Stimulated activated CD4-positive, alpha-beta T cell treated with anti-CD3 and anti-CD28 coated beads, Interleukin-4, amount 100 ng/mL, for 1 hour (primary cell): ENCODE results near the gene KIAA1755.

Experiments
- DNase-seq: peaks from one replicate; pipeline ENCODE4 v3.0.0-alpha.2; 2020

KIAA1755 gene

GRCh38 chr20:38238829-38239228 lies 21.7 kb downstream of the KIAA1755 start:
- DNase-seq: no peak

GRCh38 chr20:38237381-38237780 lies 23.2 kb downstream of the KIAA1755 start:
- DNase-seq: no peak

- no peak for DNase-seq
These were observed 28.9 kb downstream of the KIAA1755 start for GRCh38 chr20:38231531-38232121.

- no peak for DNase-seq
These were observed 29.5 kb downstream of the KIAA1755 start for GRCh38 chr20:38230957-38231526.

- DNase-seq: no peak
These were observed 30.3 kb downstream of the KIAA1755 start for GRCh38 chr20:38230253-38230551.

GRCh38 chr20:38229376-38230252 lies 30.9 kb downstream of the KIAA1755 start:
- DNase-seq: no peak

- no peak for DNase-seq
These were observed 32.1 kb downstream of the KIAA1755 start for GRCh38 chr20:38228436-38228835.

- DNase-seq: no peak
These were observed 32.8 kb downstream of the KIAA1755 start for GRCh38 chr20:38227420-38228360.

GRCh38 chr20:38226553-38226952 lies 34.0 kb downstream of the KIAA1755 start:
- DNase-seq: no peak

GRCh38 chr20:38225900-38226263 lies 34.7 kb downstream of the KIAA1755 start:
- no peak for DNase-seq

GRCh38 chr20:38225240-38225899 lies 35.2 kb downstream of the KIAA1755 start:
- no peak for DNase-seq

- no peak for DNase-seq
These were observed 36.0 kb downstream of the KIAA1755 start for GRCh38 chr20:38224531-38224930.

- DNase-seq: no peak
These were observed 36.8 kb downstream of the KIAA1755 start for GRCh38 chr20:38223743-38224100.

- DNase-seq: no peak
These were observed 37.4 kb downstream of the KIAA1755 start for GRCh38 chr20:38222923-38223742.

GRCh38 chr20:38222231-38222922 lies 38.2 kb downstream of the KIAA1755 start:
- peak; percentile 52 for DNase-seq

- peak; percentile 70 for DNase-seq
These were observed 39.4 kb downstream of the KIAA1755 start for GRCh38 chr20:38221119-38221589.

- DNase-seq: no peak
These were observed 39.9 kb downstream of the KIAA1755 start for GRCh38 chr20:38220587-38221118.

- no peak for DNase-seq
These were observed 41.3 kb downstream of the KIAA1755 start for GRCh38 chr20:38219006-38219950.

GRCh38 chr20:38218566-38218885 lies 42.0 kb downstream of the KIAA1755 start:
- DNase-seq: no peak
